ENCODE data around the gene UCK2. TPM values are rescaled to one million over a fixed set of nuclear protein-coding genes. Genes with fewer than 3 reads are reported as not detected.

The UCK2 gene
- total and polyA plus RNA-seq, 11 donors, result 4.5 to 53.7 (median 13.9) TPM

GRCh38 chr1:165862448-165862847, 35.0 kb downstream of the UCK2 start:
- Histone ChIP-seq H3K27ac (no peak overlapping the region), H3K4me1 (peaks cover 0 to 31% (median 21%) of the 10 kb centered on the region in 12 donors), H3K9me3 (no peaks in the 10 kb centered on the region), H3K4me3 (no peak overlapping the region), H3K27me3 (no peaks in the 10 kb centered on the region), H3K36me3 (no peaks in the 10 kb centered on the region)
- DNase-seq, result no peak
- WGBS, 4 donors, result 42 to 53% (median 45%) methylated on average over 5 of the region's 5 CpGs
- peak in 3 of 4 donors; percentile 18 to 59 (median 23) for ATAC-seq
- no peak for TF ChIP-seq POLR2A (IDR thresholded peaks at IDR 0.05)
- TF ChIP-seq, protein P1, sequence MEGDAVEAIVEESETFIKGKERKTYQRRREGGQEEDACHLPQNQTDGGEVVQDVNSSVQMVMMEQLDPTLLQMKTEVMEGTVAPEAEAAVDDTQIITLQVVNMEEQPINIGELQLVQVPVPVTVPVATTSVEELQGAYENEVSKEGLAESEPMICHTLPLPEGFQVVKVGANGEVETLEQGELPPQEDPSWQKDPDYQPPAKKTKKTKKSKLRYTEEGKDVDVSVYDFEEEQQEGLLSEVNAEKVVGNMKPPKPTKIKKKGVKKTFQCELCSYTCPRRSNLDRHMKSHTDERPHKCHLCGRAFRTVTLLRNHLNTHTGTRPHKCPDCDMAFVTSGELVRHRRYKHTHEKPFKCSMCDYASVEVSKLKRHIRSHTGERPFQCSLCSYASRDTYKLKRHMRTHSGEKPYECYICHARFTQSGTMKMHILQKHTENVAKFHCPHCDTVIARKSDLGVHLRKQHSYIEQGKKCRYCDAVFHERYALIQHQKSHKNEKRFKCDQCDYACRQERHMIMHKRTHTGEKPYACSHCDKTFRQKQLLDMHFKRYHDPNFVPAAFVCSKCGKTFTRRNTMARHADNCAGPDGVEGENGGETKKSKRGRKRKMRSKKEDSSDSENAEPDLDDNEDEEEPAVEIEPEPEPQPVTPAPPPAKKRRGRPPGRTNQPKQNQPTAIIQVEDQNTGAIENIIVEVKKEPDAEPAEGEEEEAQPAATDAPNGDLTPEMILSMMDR (IDR thresholded peaks at IDR 0.05), result no peak
- intact Hi-C loops (cut with DNase I), result no loop called here

GRCh38 chr1:165863346-165863745, 35.9 kb downstream of the UCK2 start:
- H3K4me3 ChIP-seq, result no peak overlapping the region
- H3K4me1 ChIP-seq, result peaks cover 0 to 24% (median 12%) of the 10 kb centered on the region in 12 donors
- TF ChIP-seq POLR2A (IDR thresholded peaks at IDR 0.05), result no peak
- TF ChIP-seq, protein P1 (IDR thresholded peaks at IDR 0.05), result no peak
- intact Hi-C loops (cut with DNase I), result no loop called here
- WGBS, 4 donors, result 66 to 83% (median 79%) methylated on average over 2 of the region's 2 CpGs
- H3K27me3 ChIP-seq, result no peaks in the 10 kb centered on the region
- ATAC-seq, result no peak
- H3K9me3 ChIP-seq, result no peaks in the 10 kb centered on the region
- no peak for DNase-seq
- H3K36me3 ChIP-seq, result no peaks in the 10 kb centered on the region
- H3K27ac ChIP-seq, result no peak overlapping the region

DNA sequence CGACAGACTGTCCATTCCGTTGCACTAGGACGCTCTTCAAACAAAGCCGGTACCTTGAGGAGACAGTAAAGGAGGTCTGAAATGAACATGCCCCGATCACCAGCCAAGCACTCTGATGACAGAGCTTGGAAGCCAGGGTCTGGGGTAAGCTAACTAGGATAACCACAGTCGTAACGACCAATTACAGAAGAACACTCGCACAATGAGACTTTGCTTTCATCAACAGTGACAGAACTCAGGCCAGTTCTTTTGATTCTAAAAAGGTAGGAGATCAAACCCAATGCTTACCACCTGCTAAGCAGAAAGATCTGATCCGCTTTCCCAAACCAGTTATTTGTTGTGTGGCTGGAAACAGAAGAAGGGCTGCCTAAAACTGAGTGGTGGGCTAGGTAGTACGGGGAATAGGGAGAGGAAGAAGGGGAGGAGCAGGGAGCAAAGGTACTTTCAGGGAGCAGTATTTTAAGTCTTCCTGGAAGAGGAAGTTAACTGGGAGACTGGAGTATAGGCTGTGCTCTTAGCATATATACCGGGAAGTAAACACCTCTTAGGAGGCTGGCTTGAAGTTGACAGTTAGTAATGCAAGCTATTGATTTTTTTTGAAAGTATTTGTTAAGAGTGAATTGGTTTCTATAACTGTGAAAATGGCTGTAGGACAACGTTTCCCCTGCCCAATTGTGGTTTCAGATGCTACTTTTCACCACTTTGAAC, 38.4 kb downstream of the UCK2 start:
- DNase-seq (no peak), ATAC-seq (no peak)
- no peak for TF ChIP-seq POLR2A (IDR thresholded peaks at IDR 0.05)
- TF ChIP-seq, protein P1 (IDR thresholded peaks at IDR 0.05), result no peak
- intact Hi-C loops (cut with DNase I), result no loop called here
- peaks cover 0 to 21% (median 6%) of the 10 kb centered on the region in 12 donors for H3K4me1 ChIP-seq
- WGBS, 4 donors, result 93 to 94% (median 93%) methylated on average over 12 of the region's 12 CpGs
- no peaks in the 10 kb centered on the region for H3K9me3 ChIP-seq
- H3K4me3 ChIP-seq, result no peak overlapping the region
- no peak overlapping the region for H3K27ac ChIP-seq
- H3K36me3 ChIP-seq, result no peaks in the 10 kb centered on the region
- no peaks in the 10 kb centered on the region for H3K27me3 ChIP-seq

DNA sequence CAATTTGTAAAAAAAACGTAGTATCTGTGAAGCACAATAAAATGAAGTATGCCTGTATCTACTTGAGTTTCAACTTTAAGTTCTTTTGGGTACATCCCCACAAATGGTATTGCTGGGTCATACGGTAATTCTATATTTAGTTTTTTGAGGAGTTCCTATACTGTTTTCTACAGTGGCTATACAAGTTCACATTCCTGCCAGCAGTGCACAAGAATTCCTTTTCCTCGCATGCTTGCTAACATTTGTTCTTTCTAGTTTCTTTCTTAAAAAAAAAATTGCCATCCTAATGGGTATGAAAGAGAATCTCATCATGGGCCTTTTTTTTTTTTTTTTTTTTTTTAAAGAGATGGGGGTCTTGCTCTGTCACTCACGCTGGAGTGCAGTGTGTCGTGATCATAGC, 41.9 kb downstream of the UCK2 start:
- ATAC-seq (no peak), DNase-seq (no peak)
- 87 to 93% (median 91%) methylated on average over 5 of the region's 5 CpGs for WGBS, 4 donors
- no peaks in the 10 kb centered on the region for H3K36me3 ChIP-seq
- intact Hi-C loops (cut with DNase I), result no loop called here
- peaks cover 0 to 4% (median 0%) of the 10 kb centered on the region in 12 donors for H3K9me3 ChIP-seq
- no peaks in the 10 kb centered on the region for H3K27me3 ChIP-seq
- no peak overlapping the region for H3K27ac ChIP-seq
- no peak for TF ChIP-seq POLR2A (IDR thresholded peaks at IDR 0.05)
- TF ChIP-seq, protein P1 (IDR thresholded peaks at IDR 0.05), result no peak
- peaks cover 0 to 18% (median 0%) of the 10 kb centered on the region in 12 donors for H3K4me1 ChIP-seq
- H3K4me3 ChIP-seq, result no peak overlapping the region

All from heart left ventricle (tissue), 16 donors.